ENCODE measurements around the gene UTP14C.

GRCh38 chr13:51976423-51976822 is 48.1 kb upstream of the UTP14C start:
- TF ChIP-seq ZFP30 (CRISPR knock-in tag; IDR thresholded peaks at IDR 0.05) (no peak), PPARA (CRISPR knock-in tag; IDR thresholded peaks at IDR 0.05; ENCODE audit: borderline replicate concordance) (no peak), ZNF8 (CRISPR knock-in tag; IDR thresholded peaks at IDR 0.05) (no peak), ISL1 (CRISPR knock-in tag; IDR thresholded peaks at IDR 0.05) (no peak), SNAI2 (CRISPR knock-in tag; IDR thresholded peaks at IDR 0.05) (no peak), TOX (CRISPR knock-in tag; IDR thresholded peaks at IDR 0.05; ENCODE audit: borderline replicate concordance) (no peak), ARNTL (CRISPR knock-in tag; IDR thresholded peaks at IDR 0.05; ENCODE audit: borderline replicate concordance, low read depth) (no peak), CSRNP3 (CRISPR knock-in tag; IDR thresholded peaks at IDR 0.05) (no peak), GLIS3 (CRISPR knock-in tag; IDR thresholded peaks at IDR 0.05) (no peak), CSDC2 (CRISPR knock-in tag; IDR thresholded peaks at IDR 0.05) (no peak)
- TF ChIP-seq, protein P1, sequence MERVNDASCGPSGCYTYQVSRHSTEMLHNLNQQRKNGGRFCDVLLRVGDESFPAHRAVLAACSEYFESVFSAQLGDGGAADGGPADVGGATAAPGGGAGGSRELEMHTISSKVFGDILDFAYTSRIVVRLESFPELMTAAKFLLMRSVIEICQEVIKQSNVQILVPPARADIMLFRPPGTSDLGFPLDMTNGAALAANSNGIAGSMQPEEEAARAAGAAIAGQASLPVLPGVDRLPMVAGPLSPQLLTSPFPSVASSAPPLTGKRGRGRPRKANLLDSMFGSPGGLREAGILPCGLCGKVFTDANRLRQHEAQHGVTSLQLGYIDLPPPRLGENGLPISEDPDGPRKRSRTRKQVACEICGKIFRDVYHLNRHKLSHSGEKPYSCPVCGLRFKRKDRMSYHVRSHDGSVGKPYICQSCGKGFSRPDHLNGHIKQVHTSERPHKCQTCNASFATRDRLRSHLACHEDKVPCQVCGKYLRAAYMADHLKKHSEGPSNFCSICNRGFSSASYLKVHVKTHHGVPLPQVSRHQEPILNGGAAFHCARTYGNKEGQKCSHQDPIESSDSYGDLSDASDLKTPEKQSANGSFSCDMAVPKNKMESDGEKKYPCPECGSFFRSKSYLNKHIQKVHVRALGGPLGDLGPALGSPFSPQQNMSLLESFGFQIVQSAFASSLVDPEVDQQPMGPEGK (CRISPR knock-in tag; IDR thresholded peaks at IDR 0.05; ENCODE audit: borderline replicate concordance): no peak

Data from SK-N-SH treated with all-trans-retinoic acid at 6 μM for 48 hours (cell line).